NCI-H146 treated with DMSO at 0.1 percent for 48 hours (cell line): Measurements from ENCODE around the gene KIAA0753.

Experiments
- DNase-seq: peaks from one replicate; lab custom pipeline; 2025; ENCODE audit not compliant: unreplicated experiment; lab: John Stamatoyannopoulos, UW

KIAA0753 gene

GRCh38 chr17:6641247-6641863, 844 bp upstream of the KIAA0753 start:
- DNase-seq: no peak

GRCh38 chr17:6639586-6640535, 650 bp downstream of the KIAA0753 start:
- peak; percentile 50 for DNase-seq

- DNase-seq: no peak
Observed at GRCh38 chr17:6639014-6639585, 1.4 kb downstream of the KIAA0753 start.

- no peak for DNase-seq
Observed at GRCh38 chr17:6638046-6638908, 2.2 kb downstream of the KIAA0753 start.

GRCh38 chr17:6637458-6637840, 3.1 kb downstream of the KIAA0753 start:
- no peak for DNase-seq

- DNase-seq: no peak
Observed at GRCh38 chr17:6636616-6637457, 3.7 kb downstream of the KIAA0753 start.

GRCh38 chr17:6636105-6636504, 4.4 kb downstream of the KIAA0753 start:
- DNase-seq: no peak

- no peak for DNase-seq
Observed at GRCh38 chr17:6633263-6633662, 7.2 kb downstream of the KIAA0753 start.

- DNase-seq: no peak
Observed at GRCh38 chr17:6632530-6632929, 8.0 kb downstream of the KIAA0753 start.

- DNase-seq: no peak
Observed at GRCh38 chr17:6630390-6630789, 10.1 kb downstream of the KIAA0753 start.

GRCh38 chr17:6627019-6627418, 13.5 kb downstream of the KIAA0753 start:
- no peak for DNase-seq

GRCh38 chr17:6626616-6627015, 13.9 kb downstream of the KIAA0753 start:
- no peak for DNase-seq

- no peak for DNase-seq
Observed at GRCh38 chr17:6623941-6624340, 16.6 kb downstream of the KIAA0753 start.

- no peak for DNase-seq
Observed at GRCh38 chr17:6611231-6611630, 29.3 kb downstream of the KIAA0753 start.

- no peak for DNase-seq
Observed at GRCh38 chr17:6610011-6610410, 30.5 kb downstream of the KIAA0753 start.

GRCh38 chr17:6608321-6608720, 32.2 kb downstream of the KIAA0753 start:
- no peak for DNase-seq

GRCh38 chr17:6605142-6605541, 35.4 kb downstream of the KIAA0753 start:
- no peak for DNase-seq

- DNase-seq: no peak
Observed at GRCh38 chr17:6603744-6604325, 36.7 kb downstream of the KIAA0753 start.

- DNase-seq: no peak
Observed at GRCh38 chr17:6602141-6602540, 38.4 kb downstream of the KIAA0753 start.

- no peak for DNase-seq
Observed at GRCh38 chr17:6599364-6599763, 41.1 kb downstream of the KIAA0753 start.
